Liver (tissue), 9 donors: ENCODE data around the gene ARHGEF7. TPM values are rescaled to one million over a fixed set of nuclear protein-coding genes. Genes with fewer than 3 reads are reported as not detected.

Experiments
- DNase-seq: peaks from one replicate; pipeline ENCODE4 v3.0.0-alpha.2; 2017; ENCODE audit warnings: low spot score
- H3K27ac ChIP-seq, 2 donors: one replicate each; pipeline ENCODE4 v1.7.0; 2013; ENCODE audit warnings: inconsistent platforms in 2 of 2, low read length in 2 of 2, control low read depth in 1 of 2, low read depth in 1 of 2, mild to moderate bottlenecking in 1 of 2
- H3K27me3 ChIP-seq, 4 donors: one replicate each; pipeline versions ENCODE4 v1.6.1 to v1.7.0; 2013; ENCODE audit warnings: low read length in 3 of 4, inconsistent platforms in 1 of 4, mild to moderate bottlenecking in 1 of 4, moderate library complexity in 1 of 4; ENCODE audit not compliant: control insufficient read depth in 4 of 4, insufficient read depth in 4 of 4
- H3K36me3 ChIP-seq, 4 donors: one replicate each; pipeline versions ENCODE4 v1.6.1 to v1.7.0; 2013; ENCODE audit warnings: low read length in 3 of 4, mild to moderate bottlenecking in 3 of 4, low read depth in 1 of 4, moderate library complexity in 1 of 4; ENCODE audit not compliant: control insufficient read depth in 4 of 4, insufficient read depth in 3 of 4
- H3K4me1 ChIP-seq, 4 donors: one replicate each; pipeline versions ENCODE4 v1.6.1 to v1.7.0; 2013; ENCODE audit warnings: low read length in 3 of 4, mild to moderate bottlenecking in 3 of 4, moderate library complexity in 1 of 4; ENCODE audit not compliant: control insufficient read depth in 4 of 4, insufficient read depth in 4 of 4
- H3K4me3 ChIP-seq, 3 donors: one replicate each; pipeline versions ENCODE4 v1.6.1 to v1.7.0; 2013; ENCODE audit warnings: low read length in 3 of 3, control low read depth in 1 of 3, low read depth in 1 of 3, mild to moderate bottlenecking in 1 of 3
- H3K9ac ChIP-seq, 2 donors: one replicate each; pipeline ENCODE4 v1.7.0; 2013; ENCODE audit warnings: low read length in 2 of 2, mild to moderate bottlenecking in 2 of 2, moderate library complexity in 2 of 2, control low read depth in 1 of 2, low read depth in 1 of 2
- H3K9me3 ChIP-seq, 4 donors: one replicate each; pipeline versions ENCODE4 v1.6.1 to v1.7.0; 2013; ENCODE audit warnings: low read length in 3 of 4; ENCODE audit not compliant: control insufficient read depth in 4 of 4
- EGR1 ChIP-seq, 2 donors: IDR thresholded peaks; 2 replicates each; pipeline ENCODE4 v1.6.1; 2016 to 2018; ENCODE audit warnings: antibody characterized with exemption in 2 of 2, low read depth in 2 of 2
- FOXA1 ChIP-seq: IDR thresholded peaks from 2 replicates; pipeline ENCODE4 v1.6.1; 2016; ENCODE audit warnings: antibody characterized with exemption
- FOXA2 ChIP-seq: IDR thresholded peaks from 2 replicates; pipeline ENCODE4 v1.6.1; 2016; ENCODE audit warnings: antibody characterized with exemption
- GABPA ChIP-seq, 2 donors: IDR thresholded peaks in 1 of 2; conservative IDR thresholded peaks in 1 of 2; 2 replicates each; pipeline ENCODE4 v1.6.1; 2016; ENCODE audit warnings: antibody characterized with exemption in 2 of 2, mild to moderate bottlenecking in 1 of 2, moderate library complexity in 1 of 2
- HNF4A ChIP-seq, 2 donors: conservative IDR thresholded peaks; 2 replicates each; pipeline ENCODE4 v1.6.1; 2016; ENCODE audit warnings: antibody characterized with exemption in 2 of 2, mild to moderate bottlenecking in 2 of 2
- HNF4G ChIP-seq: IDR thresholded peaks from 2 replicates; pipeline ENCODE4 v1.6.1; 2016; ENCODE audit warnings: antibody characterized with exemption
- RXRA ChIP-seq, 2 donors: IDR thresholded peaks; 2 replicates each; pipeline ENCODE4 v1.6.1; 2017 to 2018; ENCODE audit warnings: antibody characterized with exemption in 2 of 2, mild to moderate bottlenecking in 1 of 2
- SP1 ChIP-seq: IDR thresholded peaks from 2 replicates; pipeline ENCODE4 v1.6.1; 2018; ENCODE audit warnings: antibody characterized with exemption, mild to moderate bottlenecking
- TAF1 ChIP-seq: conservative IDR thresholded peaks from 2 replicates; pipeline ENCODE4 v1.6.1; 2016; ENCODE audit warnings: antibody characterized with exemption, mild to moderate bottlenecking
- YY1 ChIP-seq: IDR thresholded peaks from 2 replicates; pipeline ENCODE4 v1.6.1; 2016; ENCODE audit warnings: antibody characterized with exemption, mild to moderate bottlenecking
- WGBS: extraction: QIAGEN DNeasy Blood & Tissue Kit; methylation state at CpG from one replicate; pipeline ENCODE4 v1.1.7; 2013; 5-methylcytosine and 5-hydroxymethylcytosine counted together
- polyA plus RNA-seq, 2 donors: library from polyadenylated mRNA; stranded (reverse) in 1 of 2; unstranded in 1 of 2; fragments of 200-250 nt in 1 of 2; fragments of >200 nt in 1 of 2; fragmentation: Nextera tagmentation in 1 of 2; extraction: Ambion mirVana in 1 of 2; gene quantifications; one replicate each; pipeline versions ENCODE4 v1.2.1 to v1.2.3, GENCODE V29; 2013 to 2015
- total RNA-seq, 2 donors: library from RNA; depleted of rRNA; stranded (reverse); fragments of >200 nt; gene quantifications; one replicate each; pipeline ENCODE4 v1.2.3, GENCODE V29; 2014
- TF ChIP-seq, protein P1 (sequence below): IDR thresholded peaks from 2 replicates; pipeline ENCODE4 v1.6.1; 2016; ENCODE audit warnings: antibody characterized with exemption
- TF ChIP-seq, protein P2 (sequence below): fragments of 150-350 bp; IDR thresholded peaks from 2 replicates; pipeline ENCODE4 v1.5.1; 2017; ENCODE audit warnings: improper control_type of control experiment, low read depth, low read length; ENCODE audit not compliant: missing input control
- TF ChIP-seq, protein P3 (sequence below): IDR thresholded peaks from 2 replicates; pipeline ENCODE4 v1.6.1; 2016; ENCODE audit warnings: antibody characterized with exemption
- TF ChIP-seq, protein P4 (sequence below): IDR thresholded peaks from 2 replicates; pipeline ENCODE4 v1.6.1; 2016; ENCODE audit warnings: antibody characterized with exemption, mild to moderate bottlenecking
- TF ChIP-seq, protein P5 (sequence below): IDR thresholded peaks from 2 replicates; pipeline ENCODE4 v1.6.1; 2016; ENCODE audit warnings: antibody characterized with exemption
- donor health status: healthy.
- donor health status: healthy.
- donor health status: healthy.
- donor health status: healthy.
- donor health status: healthy.

The ARHGEF7 gene
- total and polyA plus RNA-seq, 4 donors = 10.3 to 37.5 (median 20.1) TPM

DNA sequence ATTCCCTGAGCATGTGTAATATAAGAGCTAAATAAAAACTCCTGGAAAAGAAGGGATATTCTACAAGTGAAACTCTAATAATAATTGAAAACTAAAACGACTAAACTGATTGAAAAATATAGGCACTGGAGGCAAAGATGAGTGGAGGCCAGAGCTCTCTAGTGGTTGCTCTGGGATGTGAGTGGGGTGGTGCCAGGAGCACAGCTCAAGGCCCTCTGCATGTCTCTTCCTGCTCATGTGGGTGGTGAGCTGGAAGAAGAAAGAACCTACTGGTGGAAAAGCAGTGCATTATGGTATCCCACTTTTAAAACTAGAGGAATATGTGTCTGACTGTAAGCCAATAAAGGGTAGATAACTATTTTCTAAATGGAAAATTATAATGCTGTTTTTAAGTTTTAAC lies 15.8 kb upstream of the ARHGEF7 start:
- Histone ChIP-seq H3K4me3 (no peak overlapping the region), H3K36me3 (no peaks in the 10 kb centered on the region), H3K27ac (no peak overlapping the region), H3K9ac (no peak overlapping the region), H3K9me3 (peaks cover 0 to 5% (median under 1%) of the 10 kb centered on the region in 4 donors), H3K4me1 (no peaks in the 10 kb centered on the region), H3K27me3 (peaks cover 0 to 11% (median under 1%) of the 10 kb centered on the region in 4 donors)
- WGBS = 49% methylated on average over 1 of the region's 1 CpG
- TF ChIP-seq, protein P1, sequence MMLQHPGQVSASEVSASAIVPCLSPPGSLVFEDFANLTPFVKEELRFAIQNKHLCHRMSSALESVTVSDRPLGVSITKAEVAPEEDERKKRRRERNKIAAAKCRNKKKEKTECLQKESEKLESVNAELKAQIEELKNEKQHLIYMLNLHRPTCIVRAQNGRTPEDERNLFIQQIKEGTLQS = no peak
- TF ChIP-seq, protein P2, sequence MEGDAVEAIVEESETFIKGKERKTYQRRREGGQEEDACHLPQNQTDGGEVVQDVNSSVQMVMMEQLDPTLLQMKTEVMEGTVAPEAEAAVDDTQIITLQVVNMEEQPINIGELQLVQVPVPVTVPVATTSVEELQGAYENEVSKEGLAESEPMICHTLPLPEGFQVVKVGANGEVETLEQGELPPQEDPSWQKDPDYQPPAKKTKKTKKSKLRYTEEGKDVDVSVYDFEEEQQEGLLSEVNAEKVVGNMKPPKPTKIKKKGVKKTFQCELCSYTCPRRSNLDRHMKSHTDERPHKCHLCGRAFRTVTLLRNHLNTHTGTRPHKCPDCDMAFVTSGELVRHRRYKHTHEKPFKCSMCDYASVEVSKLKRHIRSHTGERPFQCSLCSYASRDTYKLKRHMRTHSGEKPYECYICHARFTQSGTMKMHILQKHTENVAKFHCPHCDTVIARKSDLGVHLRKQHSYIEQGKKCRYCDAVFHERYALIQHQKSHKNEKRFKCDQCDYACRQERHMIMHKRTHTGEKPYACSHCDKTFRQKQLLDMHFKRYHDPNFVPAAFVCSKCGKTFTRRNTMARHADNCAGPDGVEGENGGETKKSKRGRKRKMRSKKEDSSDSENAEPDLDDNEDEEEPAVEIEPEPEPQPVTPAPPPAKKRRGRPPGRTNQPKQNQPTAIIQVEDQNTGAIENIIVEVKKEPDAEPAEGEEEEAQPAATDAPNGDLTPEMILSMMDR = no peak
- TF ChIP-seq EGR1 (IDR thresholded peaks at IDR 0.05; ENCODE audit: low read depth in 2 of 2) = no peak
- no peak for TF ChIP-seq RXRA (IDR thresholded peaks at IDR 0.05)
- TF ChIP-seq SP1 = no peak
- TF ChIP-seq TAF1 = no peak
- TF ChIP-seq, protein P3, sequence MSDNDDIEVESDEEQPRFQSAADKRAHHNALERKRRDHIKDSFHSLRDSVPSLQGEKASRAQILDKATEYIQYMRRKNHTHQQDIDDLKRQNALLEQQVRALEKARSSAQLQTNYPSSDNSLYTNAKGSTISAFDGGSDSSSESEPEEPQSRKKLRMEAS = no peak
- TF ChIP-seq HNF4G = no peak
- no peak for TF ChIP-seq FOXA2
- TF ChIP-seq GABPA (IDR thresholded peaks at IDR 0.05 in 1 of 2, conservative IDR thresholded peaks at IDR 0.05 in 1 of 2) = no peak
- TF ChIP-seq, protein P4, sequence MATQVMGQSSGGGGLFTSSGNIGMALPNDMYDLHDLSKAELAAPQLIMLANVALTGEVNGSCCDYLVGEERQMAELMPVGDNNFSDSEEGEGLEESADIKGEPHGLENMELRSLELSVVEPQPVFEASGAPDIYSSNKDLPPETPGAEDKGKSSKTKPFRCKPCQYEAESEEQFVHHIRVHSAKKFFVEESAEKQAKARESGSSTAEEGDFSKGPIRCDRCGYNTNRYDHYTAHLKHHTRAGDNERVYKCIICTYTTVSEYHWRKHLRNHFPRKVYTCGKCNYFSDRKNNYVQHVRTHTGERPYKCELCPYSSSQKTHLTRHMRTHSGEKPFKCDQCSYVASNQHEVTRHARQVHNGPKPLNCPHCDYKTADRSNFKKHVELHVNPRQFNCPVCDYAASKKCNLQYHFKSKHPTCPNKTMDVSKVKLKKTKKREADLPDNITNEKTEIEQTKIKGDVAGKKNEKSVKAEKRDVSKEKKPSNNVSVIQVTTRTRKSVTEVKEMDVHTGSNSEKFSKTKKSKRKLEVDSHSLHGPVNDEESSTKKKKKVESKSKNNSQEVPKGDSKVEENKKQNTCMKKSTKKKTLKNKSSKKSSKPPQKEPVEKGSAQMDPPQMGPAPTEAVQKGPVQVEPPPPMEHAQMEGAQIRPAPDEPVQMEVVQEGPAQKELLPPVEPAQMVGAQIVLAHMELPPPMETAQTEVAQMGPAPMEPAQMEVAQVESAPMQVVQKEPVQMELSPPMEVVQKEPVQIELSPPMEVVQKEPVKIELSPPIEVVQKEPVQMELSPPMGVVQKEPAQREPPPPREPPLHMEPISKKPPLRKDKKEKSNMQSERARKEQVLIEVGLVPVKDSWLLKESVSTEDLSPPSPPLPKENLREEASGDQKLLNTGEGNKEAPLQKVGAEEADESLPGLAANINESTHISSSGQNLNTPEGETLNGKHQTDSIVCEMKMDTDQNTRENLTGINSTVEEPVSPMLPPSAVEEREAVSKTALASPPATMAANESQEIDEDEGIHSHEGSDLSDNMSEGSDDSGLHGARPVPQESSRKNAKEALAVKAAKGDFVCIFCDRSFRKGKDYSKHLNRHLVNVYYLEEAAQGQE = no peak
- no peak for TF ChIP-seq FOXA1
- no peak for DNase-seq

DNA sequence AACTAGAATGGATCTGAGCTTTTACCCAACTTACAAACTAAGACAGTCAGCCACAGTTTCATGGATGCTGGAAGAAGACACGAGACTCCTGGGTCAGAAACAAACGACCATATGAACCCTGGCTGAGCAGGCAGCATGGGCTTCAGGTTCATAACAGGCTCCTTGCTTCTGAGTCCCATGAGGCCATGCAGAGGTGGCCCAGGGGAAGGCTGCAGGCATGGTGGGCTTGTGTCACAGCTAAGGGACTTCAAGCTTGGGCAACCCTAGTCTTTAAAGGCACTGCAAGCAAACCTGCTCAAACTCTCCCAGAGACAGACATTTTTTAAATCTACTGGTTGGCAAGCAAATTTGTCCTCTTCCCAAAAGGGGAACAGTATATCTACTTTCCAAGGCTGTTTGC lies 5.1 kb upstream of the ARHGEF7 start:
- Histone ChIP-seq H3K9ac (no peak overlapping the region), H3K27ac (no peak overlapping the region), H3K4me1 (peaks cover 0 to 5% (median 3%) of the 10 kb centered on the region in 4 donors), H3K9me3 (peaks cover 0 to 8% (median 2%) of the 10 kb centered on the region in 4 donors), H3K4me3 (no peak overlapping the region), H3K27me3 (peaks cover 0 to 10% (median 1%) of the 10 kb centered on the region in 4 donors), H3K36me3 (no peaks in the 10 kb centered on the region)
- 69% methylated on average over 2 of the region's 2 CpGs for WGBS
- no peak for DNase-seq
- TF ChIP-seq, protein P5, sequence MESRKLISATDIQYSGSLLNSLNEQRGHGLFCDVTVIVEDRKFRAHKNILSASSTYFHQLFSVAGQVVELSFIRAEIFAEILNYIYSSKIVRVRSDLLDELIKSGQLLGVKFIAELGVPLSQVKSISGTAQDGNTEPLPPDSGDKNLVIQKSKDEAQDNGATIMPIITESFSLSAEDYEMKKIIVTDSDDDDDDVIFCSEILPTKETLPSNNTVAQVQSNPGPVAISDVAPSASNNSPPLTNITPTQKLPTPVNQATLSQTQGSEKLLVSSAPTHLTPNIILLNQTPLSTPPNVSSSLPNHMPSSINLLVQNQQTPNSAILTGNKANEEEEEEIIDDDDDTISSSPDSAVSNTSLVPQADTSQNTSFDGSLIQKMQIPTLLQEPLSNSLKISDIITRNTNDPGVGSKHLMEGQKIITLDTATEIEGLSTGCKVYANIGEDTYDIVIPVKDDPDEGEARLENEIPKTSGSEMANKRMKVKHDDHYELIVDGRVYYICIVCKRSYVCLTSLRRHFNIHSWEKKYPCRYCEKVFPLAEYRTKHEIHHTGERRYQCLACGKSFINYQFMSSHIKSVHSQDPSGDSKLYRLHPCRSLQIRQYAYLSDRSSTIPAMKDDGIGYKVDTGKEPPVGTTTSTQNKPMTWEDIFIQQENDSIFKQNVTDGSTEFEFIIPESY = no peak
- no peak for TF ChIP-seq RXRA (IDR thresholded peaks at IDR 0.05)
- TF ChIP-seq, protein P1 = no peak
- TF ChIP-seq TAF1 = no peak
- no peak for TF ChIP-seq HNF4A (conservative IDR thresholded peaks at IDR 0.05)
- TF ChIP-seq YY1 = no peak
- TF ChIP-seq, protein P4 = no peak
- TF ChIP-seq, protein P2 = no peak
- no peak for TF ChIP-seq FOXA2
